Adipocyte (in vitro differentiated cells): ENCODE measurements around the gene AOC3.
"Not testable (repeated sequence)": the region's sequence is repeated elsewhere in the genome, so short reads cannot be mapped to it uniquely, and the experiment has no call there.

Experiments
- DNase-seq: peaks from one replicate; pipeline ENCODE4 v3.0.0-alpha.2; 2015; ENCODE audit warnings: low read depth
- H3K27me3 ChIP-seq: replicated peaks from 2 replicates; pipeline ENCODE4 v1.7.0; 2013; ENCODE audit warnings: mild to moderate bottlenecking, low read length, moderate library complexity; ENCODE audit not compliant: control insufficient read depth, insufficient read depth
- H3K36me3 ChIP-seq: 2 replicates; pipeline ENCODE4 v1.7.0; 2013; ENCODE audit warnings: low read length, mild to moderate bottlenecking, moderate library complexity; ENCODE audit not compliant: control insufficient read depth, insufficient read depth, severe bottlenecking
- H3K4me1 ChIP-seq: 2 replicates; pipeline ENCODE4 v1.7.0; 2013; ENCODE audit warnings: mild to moderate bottlenecking, low read length, moderate library complexity; ENCODE audit not compliant: control insufficient read depth, insufficient read depth
- H3K4me3 ChIP-seq: 2 replicates; pipeline ENCODE4 v1.7.0; 2013; ENCODE audit warnings: mild to moderate bottlenecking, low read length, moderate library complexity
- H3K9ac ChIP-seq: 2 replicates; pipeline ENCODE4 v1.7.0; 2013; ENCODE audit warnings: mild to moderate bottlenecking, low read length, moderate library complexity
- H3K9me3 ChIP-seq: 2 replicates; pipeline ENCODE4 v1.7.0; 2013; ENCODE audit warnings: mild to moderate bottlenecking, low read length, moderate library complexity; ENCODE audit not compliant: control insufficient read depth

The AOC3 gene

GRCh38 chr17:42885806-42886205 is 34.8 kb downstream of the AOC3 start:
- H3K4me1 ChIP-seq, DNase-seq, H3K4me3 ChIP-seq, H3K27me3 ChIP-seq, H3K9me3 ChIP-seq, H3K36me3 ChIP-seq, H3K9ac ChIP-seq: not testable (repeated sequence)

- Histone ChIP-seq H3K9me3 (no peaks in the 10 kb centered on the region), H3K9ac (no peak overlapping the region), H3K4me1 (peaks cover 7% of the 10 kb centered on the region), H3K27me3 (no peaks in the 10 kb centered on the region), H3K36me3 (no peaks in the 10 kb centered on the region), H3K4me3 (no peak overlapping the region)
- no peak for DNase-seq
Measured at GRCh38 chr17:42886283-42887176, 35.5 kb downstream of the AOC3 start.

- no peak for DNase-seq
- no peak overlapping the region for H3K9ac ChIP-seq
- H3K27me3 ChIP-seq, result no peaks in the 10 kb centered on the region
- peaks cover 33% of the 10 kb centered on the region for H3K4me1 ChIP-seq
- no peak overlapping the region for H3K4me3 ChIP-seq
- H3K9me3 ChIP-seq, result no peaks in the 10 kb centered on the region
- H3K36me3 ChIP-seq, result no peaks in the 10 kb centered on the region
Measured at GRCh38 chr17:42889809-42890208, 38.8 kb downstream of the AOC3 start.

- no peak overlapping the region for H3K4me3 ChIP-seq
- peak; percentile 16 for DNase-seq
Measured at GRCh38 chr17:42891539-42892152, 40.6 kb downstream of the AOC3 start.

GRCh38 chr17:42893359-42893758 is 42.4 kb downstream of the AOC3 start:
- Histone ChIP-seq H3K4me3 (no peak overlapping the region), H3K9me3 (no peaks in the 10 kb centered on the region), H3K4me1 (peaks cover 38% of the 10 kb centered on the region), H3K36me3 (no peaks in the 10 kb centered on the region), H3K27me3 (no peaks in the 10 kb centered on the region), H3K9ac (peak overlapping the region; percentile 29)
- DNase-seq, result no peak

More at GRCh38 chr17:42891539-42892152, 40.6 kb downstream of the AOC3 start:
- no peaks in the 10 kb centered on the region for H3K27me3 ChIP-seq
- no peaks in the 10 kb centered on the region for H3K9me3 ChIP-seq
- H3K36me3 ChIP-seq, result no peaks in the 10 kb centered on the region
- H3K4me1 ChIP-seq, result peaks cover 42% of the 10 kb centered on the region
- H3K9ac ChIP-seq, result peak overlapping the region; percentile 74

- peak overlapping the region; percentile 30 for H3K4me3 ChIP-seq
- no peaks in the 10 kb centered on the region for H3K9me3 ChIP-seq
- no peaks in the 10 kb centered on the region for H3K27me3 ChIP-seq
- peaks cover 38% of the 10 kb centered on the region for H3K4me1 ChIP-seq
- no peaks in the 10 kb centered on the region for H3K36me3 ChIP-seq
- peak overlapping the region; percentile 17 for H3K9ac ChIP-seq
- DNase-seq, result no peak
Measured at GRCh38 chr17:42894283-42895184, 43.5 kb downstream of the AOC3 start.

GRCh38 chr17:42895185-42895555 is 44.2 kb downstream of the AOC3 start:
- Histone ChIP-seq H3K4me3 (peak overlapping the region; percentile 30), H3K4me1 (peaks cover 38% of the 10 kb centered on the region), H3K9me3 (no peaks in the 10 kb centered on the region), H3K9ac (peak overlapping the region; percentile 17), H3K27me3 (no peaks in the 10 kb centered on the region), H3K36me3 (no peaks in the 10 kb centered on the region)
- peak; percentile 80 for DNase-seq

- Histone ChIP-seq H3K36me3 (no peaks in the 10 kb centered on the region), H3K9ac (no peak overlapping the region), H3K4me3 (no peak overlapping the region), H3K4me1 (peaks cover 23% of the 10 kb centered on the region), H3K27me3 (peaks cover 6% of the 10 kb centered on the region), H3K9me3 (no peaks in the 10 kb centered on the region)
- no peak for DNase-seq
Measured at GRCh38 chr17:42898147-42898811, 47.3 kb downstream of the AOC3 start.

GRCh38 chr17:42899981-42900380 is 49.0 kb downstream of the AOC3 start:
- H3K9me3 ChIP-seq, H3K27me3 ChIP-seq, DNase-seq, H3K4me3 ChIP-seq, H3K9ac ChIP-seq, H3K36me3 ChIP-seq: not testable (repeated sequence)
- H3K4me1 ChIP-seq, result peaks cover 13% of the 10 kb centered on the region

GRCh38 chr17:42900460-42901331 is 49.7 kb downstream of the AOC3 start, which contains the start of gene G6PC1:
Gene G6PC1 (plus strand): TSS chr17:42900799. CDS start chr17:42900877, 78 bp downstream.
- Histone ChIP-seq H3K9me3 (no peaks in the 10 kb centered on the region), H3K36me3 (no peaks in the 10 kb centered on the region), H3K9ac (no peak within 1 kb of the TSS), H3K4me3 (no peak within 1 kb of the TSS), H3K4me1 (peaks cover 7% of the 10 kb centered on the region), H3K27me3 (peaks cover 6% of the 10 kb centered on the region)
- DNase-seq, result no peak
